ENCODE data around the gene PTPRN2.
A peak's percentile ranks its signal among the peaks of the same experiment; 100 is the strongest.

The PTPRN2 gene

DNA sequence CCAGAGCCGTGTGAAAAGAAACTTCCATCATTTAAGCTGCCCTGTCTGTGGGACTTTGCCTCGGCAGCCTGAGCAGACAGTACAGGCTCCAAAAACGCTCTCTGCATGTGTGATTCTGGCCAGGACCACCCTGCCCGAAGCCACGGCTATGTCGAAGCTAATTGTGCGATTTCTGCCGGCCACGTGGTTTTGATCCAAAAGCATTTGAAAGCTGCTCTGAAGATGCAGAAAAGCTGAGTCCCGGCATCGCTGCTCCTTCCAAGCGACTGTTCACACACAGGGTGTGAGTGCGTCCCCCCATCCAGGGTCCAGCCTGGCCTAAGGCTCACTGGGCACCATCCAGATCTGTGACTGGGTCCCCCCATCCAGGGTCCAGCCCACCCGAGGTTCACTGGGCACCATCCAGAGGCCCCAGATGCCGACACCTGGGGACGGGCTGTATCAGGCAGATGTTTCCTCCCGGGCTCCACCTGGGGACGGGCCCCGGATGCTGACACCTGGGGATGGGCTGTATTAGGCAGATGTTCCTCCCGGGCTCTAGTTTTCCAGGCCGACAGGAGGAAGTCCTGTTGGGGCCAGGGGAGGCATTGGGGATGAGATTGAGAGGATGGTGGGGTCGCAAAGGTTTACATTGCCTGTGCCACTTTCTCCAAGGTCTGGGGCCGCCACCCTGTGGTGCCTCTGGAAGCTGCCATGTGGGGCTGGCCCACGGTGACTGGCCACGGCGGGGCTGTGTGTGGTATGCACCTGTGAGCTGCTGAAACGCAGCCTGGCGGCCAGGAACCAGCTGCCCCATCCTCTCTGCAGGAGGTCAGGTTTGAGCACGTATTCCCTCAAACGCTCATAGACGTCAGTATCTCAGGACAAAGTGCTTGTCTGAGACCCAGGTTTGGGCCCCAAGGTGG, 723.5 kb downstream of the PTPRN2 start:
- no peak for DNase-seq

DNA sequence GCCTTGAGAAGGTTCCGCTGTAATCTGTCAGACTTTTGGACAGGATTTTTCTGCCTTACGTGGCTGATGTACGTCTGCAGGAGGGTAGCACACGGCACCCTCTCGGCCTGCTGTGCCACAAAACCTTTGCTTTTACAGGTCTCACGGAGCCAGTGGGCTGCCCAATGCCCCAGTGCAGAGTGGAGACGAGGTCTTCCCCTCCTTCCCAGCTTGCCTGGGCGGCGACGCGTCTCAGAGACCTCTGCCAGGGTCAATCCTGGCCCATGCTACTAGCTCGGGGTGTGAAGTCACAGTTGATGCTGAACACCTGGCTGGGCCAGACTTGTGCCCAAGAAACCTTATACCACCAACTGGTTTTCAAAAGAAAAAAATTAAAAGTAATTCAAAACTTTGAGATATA, 724.4 kb downstream of the PTPRN2 start:
- DNase-seq: no peak

DNA sequence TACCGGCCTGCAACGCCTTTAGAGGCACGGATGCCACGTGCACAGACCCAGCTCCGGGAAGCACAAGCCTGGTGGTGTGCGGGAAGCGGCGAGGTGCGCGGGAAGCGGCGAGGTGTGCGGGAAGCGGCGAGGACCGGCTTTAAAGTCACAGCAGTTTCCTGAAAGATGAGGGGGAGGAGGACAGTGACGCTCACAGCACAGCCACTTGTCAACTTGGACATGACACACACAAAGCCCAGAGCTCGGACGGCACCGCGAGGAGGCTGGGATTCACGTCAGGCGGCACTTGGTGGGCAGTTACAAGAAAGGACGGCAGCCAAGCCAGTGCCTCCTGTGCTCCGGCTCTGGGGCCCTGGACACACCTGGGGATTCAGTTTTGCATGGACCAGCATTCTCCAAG, 724.9 kb downstream of the PTPRN2 start:
- no peak for DNase-seq

DNA sequence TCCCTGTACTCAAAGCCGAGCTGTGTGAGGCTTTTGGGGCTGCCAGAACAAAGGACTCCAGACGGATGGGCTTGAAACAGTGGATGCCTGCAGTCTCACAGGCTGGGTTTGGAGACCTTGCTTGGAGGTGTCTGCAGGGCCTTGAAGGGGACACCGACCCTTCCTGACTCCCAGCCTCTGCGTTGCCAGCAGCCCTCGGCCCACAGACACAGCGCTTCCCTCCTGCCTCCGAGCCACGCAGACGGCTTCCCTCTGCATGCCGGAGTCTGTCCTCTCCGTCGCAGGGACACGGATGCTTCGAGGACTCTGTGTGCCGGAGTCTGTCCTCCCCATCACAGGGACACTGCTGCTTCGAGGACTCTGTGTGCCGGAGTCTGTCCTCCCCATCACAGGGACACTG, 726.1 kb downstream of the PTPRN2 start:
- DNase-seq: no peak

DNA sequence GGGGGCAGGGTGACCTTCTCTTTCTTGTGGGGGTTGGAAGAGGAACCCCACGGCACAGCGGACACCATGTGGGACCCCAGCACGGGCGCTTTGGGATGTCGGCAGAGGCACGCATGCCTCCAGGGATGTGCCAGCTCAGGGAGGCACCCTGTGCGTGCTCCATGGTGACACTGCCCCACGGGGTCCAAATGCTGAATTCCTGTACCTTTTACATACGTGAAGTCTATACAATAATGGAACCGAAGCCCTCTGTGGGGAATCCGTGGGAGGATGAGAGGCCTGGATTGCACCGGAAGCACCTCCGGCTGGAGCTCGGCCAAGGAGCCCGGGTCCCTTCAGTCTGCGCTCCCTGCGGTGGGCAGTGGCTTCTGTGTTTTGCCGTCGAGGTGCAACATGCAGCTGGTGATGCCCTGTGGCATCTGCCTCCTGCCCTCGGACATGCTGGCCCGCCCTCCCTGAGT, 726.6 kb downstream of the PTPRN2 start:
- DNase-seq: no peak

DNA sequence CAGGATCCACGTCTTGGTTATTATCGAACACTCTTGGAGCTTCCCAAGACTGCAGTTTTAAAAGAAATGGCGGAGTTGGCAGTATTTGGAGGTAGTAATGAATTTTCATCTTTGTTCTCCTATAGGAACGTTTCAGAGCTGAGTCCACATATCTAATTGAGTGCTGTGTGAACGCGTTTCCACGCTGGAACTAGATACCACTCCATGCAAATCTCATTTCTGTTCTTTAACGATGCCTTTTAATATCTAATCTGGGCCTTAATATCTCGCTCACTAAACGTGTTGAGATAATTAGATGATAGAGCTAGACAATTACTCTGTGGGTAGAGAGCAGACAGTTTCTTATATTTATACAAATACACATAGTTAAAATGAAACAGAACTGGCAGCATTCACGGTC, 727.2 kb downstream of the PTPRN2 start:
- no peak for DNase-seq

DNA sequence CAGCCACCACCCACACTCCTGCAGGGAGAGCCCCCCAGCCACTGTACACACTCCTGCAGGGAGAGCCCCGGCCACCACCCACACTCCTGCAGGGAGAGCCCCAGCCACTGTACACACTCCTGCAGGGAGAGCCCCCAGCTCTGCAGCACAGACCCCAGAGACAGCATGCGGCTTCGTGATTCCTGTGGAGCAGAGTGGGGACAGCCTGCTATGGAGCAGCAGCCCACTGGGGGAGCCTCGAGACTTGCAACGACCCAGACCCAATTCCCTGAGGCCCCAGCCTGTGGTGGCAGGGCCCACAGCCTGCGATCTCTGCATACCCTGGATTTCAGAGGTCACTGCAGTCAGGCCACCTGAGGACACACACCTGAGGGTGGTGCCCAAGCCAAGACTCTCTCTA, 727.7 kb downstream of the PTPRN2 start:
- DNase-seq: no peak

DNA sequence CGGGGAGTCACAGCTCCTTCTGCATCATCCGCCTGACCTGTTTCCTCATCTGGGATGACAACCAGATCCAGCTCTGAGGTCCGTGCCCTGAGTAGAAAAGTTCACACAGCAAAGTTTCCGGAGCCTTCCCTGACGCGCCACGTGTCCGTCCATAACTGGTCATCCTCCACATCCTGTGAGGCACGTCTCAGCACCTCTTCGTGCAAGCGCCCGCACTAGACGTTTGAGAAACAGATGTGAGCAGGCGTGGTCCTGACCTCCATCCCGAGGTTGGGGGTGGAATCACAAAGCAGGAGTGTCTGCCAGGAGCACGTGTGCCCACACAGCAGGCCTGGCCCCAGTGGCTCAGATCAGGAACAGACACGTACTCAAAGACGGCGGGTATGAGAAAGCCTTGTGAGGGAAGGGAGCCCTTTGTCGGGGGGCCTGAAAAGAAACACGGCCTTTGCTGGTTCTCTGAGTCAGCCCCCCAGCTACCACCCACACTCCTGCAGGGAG, 730.0 kb downstream of the PTPRN2 start:
- DNase-seq: no peak

DNA sequence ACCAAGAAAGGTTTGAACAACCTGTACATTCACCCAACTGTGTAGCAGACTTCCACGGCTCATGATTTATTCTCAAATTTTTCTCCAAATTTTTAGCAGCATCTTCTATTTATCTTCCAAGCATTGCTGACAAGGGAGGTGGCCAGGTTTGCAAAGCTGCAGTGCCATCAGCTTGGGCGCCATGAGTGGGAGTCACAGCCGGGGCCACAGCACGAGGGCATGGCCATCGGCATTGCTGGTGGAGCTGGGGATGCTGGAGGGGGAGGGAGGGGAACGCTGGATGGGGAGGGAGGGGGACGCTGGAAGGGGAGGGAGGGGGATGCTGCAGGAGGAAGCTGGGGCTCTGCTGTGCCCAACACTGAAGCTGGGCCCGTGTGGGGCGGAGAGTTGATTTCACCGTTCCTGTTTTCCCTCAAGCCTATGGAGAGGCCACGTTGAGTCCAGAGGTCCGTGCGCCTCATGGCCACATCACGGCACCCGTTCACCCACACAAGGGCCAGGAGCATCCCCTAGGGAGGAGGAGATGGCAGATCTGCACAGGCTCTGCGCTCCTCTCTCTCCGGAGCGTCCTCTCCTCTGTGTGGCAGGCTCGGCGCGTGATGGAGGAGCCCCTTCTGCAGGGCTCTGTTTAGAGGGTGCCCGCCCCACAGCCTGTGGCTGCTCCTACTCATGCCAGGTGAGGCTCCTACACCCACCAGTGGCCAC, 730.6 kb downstream of the PTPRN2 start:
- no peak for DNase-seq

DNA sequence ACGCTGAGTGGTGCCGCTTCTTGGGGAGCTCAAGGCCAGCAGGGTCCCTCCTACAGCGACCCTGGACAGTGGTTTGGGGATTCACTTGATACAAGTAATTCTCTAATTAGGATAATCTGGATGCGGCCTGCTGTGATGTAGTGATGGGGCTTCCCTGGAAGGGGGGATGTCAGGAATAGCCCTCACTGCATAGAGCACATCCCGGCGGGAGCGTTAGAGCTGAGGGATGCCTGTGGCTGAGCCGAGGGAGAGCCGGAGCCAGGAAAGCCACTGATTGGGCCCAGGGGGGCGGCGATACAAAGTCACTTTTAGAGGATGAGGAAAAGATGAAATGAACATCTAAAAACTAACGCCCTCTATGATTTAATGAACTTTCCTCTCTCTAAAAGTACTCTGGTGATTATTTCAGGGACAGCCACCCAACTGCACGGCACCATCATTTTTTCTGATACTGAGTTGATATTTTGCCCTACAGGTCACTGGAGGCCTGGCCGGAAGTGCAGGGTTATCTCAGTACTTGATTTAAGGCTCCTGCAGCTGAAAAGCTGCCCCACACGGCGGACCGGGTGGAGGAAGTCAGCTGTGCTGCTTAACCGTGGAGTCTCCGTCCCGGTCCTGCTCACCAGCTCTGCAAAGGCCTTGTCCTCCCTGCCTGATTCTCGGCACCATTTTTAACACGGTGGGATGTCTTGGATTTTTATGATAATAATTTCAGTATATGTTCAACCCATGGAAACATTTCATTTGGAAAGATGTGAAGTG, 732.0 kb downstream of the PTPRN2 start:
- DNase-seq: peak; percentile 18

DNA sequence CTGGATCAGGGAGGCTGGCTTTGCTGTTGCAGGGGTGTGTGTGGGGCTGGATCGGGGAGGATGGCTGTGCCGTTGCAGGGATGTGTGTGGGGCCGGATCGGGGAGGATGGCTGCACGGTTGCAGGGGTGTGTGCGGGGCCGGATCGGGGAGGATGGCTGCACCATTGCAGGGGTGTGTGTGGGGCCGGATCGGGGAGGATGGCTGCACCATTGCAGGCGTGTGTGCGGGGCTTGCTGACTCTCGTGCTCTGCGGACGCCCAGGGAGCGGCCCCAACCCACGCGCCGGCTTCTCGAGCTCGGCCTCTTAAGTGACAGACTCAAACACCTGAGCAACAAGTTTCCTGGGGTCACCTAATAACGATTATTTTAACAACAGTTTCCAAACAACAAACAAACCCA, 732.6 kb downstream of the PTPRN2 start:
- DNase-seq: peak; percentile 31

DNA sequence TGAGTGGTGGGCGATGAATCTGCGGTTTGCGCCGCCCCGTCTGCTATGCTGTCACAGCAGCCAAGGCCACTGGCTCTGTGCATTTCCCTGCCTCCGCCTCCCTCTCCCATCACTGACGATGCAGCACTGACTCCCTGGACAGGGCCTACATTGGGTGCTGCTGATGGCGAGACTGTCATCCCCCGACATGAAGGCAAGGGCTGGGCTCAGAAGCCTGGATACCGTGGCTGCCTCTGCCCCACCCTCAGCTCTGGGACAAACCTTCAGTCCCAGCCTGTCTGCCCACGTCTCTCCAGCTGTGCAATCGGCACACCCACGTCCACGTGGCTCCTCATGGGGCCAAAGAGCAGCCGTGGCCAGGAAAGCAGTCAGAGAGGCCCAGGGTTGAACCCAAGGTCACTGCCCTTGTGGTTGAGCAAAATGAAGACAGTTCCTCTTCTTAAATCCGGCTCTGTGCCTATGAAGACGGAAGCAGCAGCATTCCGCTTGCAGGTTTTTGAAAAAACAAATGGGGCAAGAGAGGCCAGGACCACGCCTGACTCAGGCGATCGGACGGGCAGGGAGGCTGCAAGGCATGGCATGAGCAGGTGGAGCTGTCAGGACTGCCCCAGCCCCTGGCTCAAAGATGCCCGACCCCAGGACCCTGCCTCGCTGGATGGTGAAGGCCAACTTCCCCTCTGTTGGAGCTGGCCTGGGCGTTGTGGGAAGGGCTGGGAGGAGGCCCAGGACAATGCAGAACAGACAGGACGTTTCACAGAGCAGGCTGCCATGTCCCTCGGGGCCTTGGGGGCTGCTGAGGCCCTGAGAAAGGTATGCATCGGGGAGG, 733.3 kb downstream of the PTPRN2 start:
- DNase-seq: peak; percentile 54

DNA sequence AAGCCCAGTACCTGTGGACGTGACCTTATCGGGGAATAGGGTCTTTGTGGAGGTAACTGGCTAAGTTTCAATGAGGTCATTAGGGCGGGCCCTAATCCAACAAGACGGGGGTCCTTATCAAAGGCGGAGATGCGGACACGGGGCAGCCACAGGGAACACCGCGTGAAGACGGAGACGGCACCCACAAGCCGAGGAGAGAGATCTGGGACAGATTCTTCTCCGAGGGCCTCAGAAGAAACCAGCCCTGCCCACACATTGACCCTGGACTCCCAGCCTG, 733.9 kb downstream of the PTPRN2 start:
- no peak for DNase-seq

DNA sequence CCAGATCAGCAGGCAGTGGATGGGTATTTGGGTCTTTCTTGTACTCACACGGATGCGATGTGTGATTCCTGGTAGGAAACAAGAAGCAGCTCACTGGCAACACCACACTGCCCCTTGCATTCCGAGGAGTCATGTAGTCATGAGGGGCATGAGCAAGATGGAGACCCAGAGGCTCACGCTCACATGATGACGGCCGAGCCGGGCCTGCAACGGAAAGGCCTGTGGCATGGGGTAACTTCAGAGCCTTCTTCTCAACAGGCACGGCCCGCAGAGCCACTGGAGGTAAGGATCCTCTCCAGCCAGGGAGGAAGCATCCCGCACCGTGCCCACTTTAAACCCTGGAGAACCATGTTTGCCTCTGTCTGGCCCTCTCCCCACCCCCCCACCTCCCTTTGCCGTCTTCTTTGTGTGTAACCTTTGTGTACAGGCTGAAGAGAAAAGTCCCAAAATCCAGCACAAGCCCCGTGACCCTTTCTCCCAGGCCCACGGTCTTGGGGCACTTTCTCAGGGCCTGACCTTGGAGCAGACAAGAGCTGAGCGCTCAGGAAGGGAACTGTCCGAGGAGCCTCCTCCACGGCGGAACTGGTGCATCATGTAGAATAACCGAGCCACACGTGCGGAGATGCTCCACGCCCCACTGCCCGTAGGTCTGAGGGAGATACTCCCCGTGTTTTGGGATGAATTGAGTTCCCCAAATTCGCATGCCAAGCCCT, 734.4 kb downstream of the PTPRN2 start:
- no peak for DNase-seq

DNA sequence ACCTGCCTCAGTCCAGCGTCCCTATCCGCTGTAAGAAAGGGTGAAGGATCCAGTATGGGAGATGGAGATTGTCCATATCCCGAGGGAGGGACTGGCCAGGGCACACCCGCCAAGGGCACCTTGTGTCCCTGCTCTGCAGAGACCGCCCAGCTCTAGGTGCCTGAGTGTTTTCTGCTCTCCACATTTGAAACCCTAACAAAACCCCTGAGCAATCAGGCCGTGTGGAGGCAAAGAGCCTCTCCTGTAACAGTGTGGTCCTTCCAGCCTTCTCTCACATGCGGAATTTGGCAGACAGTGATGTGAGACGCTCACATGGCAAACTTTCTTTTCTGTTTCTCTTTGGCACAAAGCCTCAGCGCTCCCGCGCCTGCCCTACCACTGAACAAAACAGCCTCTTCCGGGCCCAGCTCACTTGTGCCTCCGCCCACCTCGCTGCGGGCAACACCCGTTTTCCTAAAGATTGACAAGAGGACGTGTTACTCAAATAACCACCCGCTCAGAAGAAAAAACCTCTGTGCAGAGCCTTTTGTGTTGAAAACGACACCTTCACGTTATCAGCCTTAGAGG, 736.0 kb downstream of the PTPRN2 start:
- peak; percentile 62 for DNase-seq

DNA sequence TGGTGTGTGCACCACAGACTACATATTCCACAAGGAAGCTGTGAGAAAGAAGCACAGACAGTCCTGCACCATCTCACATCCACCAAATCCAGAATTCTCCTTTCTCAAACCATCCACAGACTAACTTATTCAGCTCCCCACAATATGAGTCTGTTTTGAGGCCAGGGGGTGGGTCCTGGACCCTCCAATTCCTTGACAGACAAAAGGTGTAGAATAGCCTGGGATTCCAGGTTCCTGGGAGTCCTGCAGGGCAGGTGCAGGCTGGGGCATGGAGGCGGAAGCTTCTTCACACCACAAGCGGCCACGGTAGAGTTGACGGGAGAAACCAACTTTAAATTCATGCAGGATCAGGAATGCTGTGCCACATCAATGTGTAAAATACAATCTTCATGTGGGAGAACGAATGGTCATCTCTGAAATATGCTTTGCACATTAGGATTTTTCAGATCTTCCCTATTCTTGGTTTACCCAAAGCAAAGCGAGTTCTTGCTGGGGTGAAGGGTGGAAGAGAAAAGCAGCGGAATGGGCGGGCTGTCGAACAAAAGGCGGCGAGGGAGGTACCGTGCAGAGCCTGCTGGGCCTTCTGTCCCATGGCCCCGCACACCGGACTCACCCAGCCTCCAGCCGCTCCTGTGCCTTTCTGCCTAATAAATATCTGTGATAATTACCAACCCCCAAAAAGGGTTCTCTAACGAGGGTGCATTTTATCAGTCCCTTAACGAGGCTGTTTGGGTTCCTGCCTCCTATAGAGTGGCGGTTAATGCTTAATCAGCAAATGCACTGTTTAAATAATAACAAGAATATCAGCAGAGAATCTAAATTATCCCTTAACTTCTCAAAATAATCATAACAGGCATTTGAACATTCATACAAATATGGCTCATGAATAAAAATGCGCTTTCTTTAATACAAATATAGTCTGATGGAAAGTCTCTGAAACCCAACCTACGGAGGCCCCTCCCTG, 736.9 kb downstream of the PTPRN2 start:
- no peak for DNase-seq

DNA sequence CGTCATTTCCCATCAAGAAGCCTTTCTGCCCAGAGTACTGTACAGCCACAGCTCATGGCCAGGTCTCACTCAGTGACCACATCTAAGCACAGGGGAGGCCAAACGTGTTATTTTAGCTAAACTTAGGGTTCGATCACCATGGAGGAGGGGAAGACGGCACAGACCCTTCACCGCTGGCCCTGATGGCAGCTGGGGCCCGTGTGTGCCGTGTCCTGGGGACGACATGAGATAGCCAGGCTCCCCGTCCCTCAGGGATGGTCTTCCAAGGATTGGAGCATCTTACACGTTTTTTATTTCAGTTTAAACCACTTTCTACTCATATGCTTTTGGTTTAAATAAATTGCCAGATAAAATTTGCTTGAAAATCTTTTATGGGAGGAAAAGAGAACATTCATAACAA, 737.9 kb downstream of the PTPRN2 start:
- DNase-seq: no peak

DNA sequence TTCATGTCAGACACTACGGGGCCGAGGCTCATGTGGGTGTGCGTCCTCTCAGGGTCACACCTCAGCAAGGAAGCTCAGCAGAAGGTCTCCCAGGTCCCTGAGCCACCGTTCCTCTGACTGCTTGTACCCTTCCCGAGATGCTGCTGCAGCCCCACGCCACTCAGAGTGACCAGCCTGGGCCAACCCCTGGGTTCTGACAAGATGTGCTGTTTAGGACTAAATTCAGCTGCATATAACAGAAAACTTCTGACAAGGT, 738.4 kb downstream of the PTPRN2 start:
- DNase-seq: no peak

DNA sequence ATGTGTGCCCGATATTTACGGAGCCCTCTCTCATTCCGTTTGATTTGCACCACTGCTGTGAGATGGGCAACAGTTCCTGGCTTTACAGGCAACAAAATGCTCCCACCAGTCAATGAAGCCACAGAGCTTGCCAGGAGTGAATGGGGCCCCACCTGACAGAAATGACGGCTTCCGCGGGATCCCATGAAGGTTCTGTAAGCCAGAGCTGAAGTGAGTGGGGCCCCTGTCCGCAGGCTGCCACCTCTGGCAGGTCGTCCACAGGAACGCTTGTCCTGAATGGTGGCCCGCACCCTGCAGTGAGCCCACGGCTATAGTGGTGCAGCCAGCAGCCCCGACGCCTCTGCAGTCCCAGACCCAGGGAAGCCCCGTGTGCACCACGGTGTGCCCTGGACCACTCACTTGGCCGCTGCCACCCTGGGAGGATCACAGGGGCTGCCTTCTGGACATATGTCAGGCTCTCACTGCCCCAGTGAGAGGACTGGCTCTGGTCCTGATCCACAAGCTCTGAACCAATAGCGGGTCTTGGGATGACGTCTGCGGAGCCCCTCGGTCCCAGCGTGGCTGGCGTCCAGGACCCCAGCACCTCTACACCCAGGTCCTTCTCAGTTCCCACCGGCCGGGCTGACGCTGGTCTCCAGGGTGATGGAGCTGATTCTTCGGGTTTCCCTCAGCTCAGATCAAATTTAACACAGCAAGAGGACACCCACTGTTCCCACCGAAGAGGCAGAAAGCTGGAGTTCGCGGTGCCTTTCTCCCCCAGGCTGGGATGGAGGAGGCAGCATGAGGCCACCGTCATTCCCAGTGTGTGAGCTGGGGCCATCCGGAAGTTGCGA, 738.9 kb downstream of the PTPRN2 start:
- DNase-seq: no peak
